ENCODE data around the gene NOS1AP.

DNA sequence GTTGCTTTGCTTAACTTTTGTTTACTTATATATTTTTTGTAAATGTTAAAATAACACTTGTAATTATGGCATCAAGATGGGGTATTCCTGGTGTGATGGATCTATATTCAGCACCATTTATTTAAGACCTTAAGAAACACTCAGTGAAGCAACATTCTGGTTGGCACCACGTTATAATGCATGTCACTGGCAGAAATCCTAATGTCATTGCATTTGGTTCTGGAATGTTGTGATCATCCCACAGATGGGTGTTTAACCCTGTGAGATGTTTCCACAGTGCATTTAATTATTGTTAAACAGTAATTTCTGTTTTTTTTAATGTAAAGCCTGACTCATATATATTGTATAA lies 116.5 kb downstream of the NOS1AP start:
- no peak for TF ChIP-seq EZH2phosphoT487 (IDR thresholded peaks at IDR 0.05; ENCODE audit: borderline replicate concordance)
- TF ChIP-seq, protein P1, sequence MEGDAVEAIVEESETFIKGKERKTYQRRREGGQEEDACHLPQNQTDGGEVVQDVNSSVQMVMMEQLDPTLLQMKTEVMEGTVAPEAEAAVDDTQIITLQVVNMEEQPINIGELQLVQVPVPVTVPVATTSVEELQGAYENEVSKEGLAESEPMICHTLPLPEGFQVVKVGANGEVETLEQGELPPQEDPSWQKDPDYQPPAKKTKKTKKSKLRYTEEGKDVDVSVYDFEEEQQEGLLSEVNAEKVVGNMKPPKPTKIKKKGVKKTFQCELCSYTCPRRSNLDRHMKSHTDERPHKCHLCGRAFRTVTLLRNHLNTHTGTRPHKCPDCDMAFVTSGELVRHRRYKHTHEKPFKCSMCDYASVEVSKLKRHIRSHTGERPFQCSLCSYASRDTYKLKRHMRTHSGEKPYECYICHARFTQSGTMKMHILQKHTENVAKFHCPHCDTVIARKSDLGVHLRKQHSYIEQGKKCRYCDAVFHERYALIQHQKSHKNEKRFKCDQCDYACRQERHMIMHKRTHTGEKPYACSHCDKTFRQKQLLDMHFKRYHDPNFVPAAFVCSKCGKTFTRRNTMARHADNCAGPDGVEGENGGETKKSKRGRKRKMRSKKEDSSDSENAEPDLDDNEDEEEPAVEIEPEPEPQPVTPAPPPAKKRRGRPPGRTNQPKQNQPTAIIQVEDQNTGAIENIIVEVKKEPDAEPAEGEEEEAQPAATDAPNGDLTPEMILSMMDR (conservative IDR thresholded peaks at IDR 0.05; ENCODE audit: low read length): no peak
